GM21515 (cell line): ENCODE data around the gene CDH13.

Source experiments
- ATAC-seq: cut with Tn5 transposase; IDR thresholded peaks from one replicate; pipeline ENCODE4 v1.9.1; 2021; ENCODE audit not compliant: unreplicated experiment

CDH13 gene

DNA sequence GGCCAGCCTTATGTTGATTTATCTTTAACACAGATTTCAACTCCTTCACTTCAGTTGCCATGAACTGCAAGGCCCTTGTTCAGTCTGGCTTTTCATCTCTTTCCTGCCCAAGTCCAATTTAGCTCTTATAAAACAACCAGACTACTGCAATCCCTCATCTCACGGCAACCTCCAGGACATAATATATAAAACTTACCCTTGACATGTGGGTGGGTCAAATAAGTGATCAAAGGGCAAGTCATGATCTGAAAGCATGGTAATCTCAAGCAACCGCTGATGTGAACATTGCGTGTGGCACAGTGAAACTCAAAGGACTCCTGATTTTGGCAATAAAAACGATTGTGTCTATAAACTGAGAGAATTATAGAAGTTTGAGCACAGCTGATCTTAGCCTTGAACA lies 364.6 kb downstream of the CDH13 start:
- no peak for ATAC-seq

DNA sequence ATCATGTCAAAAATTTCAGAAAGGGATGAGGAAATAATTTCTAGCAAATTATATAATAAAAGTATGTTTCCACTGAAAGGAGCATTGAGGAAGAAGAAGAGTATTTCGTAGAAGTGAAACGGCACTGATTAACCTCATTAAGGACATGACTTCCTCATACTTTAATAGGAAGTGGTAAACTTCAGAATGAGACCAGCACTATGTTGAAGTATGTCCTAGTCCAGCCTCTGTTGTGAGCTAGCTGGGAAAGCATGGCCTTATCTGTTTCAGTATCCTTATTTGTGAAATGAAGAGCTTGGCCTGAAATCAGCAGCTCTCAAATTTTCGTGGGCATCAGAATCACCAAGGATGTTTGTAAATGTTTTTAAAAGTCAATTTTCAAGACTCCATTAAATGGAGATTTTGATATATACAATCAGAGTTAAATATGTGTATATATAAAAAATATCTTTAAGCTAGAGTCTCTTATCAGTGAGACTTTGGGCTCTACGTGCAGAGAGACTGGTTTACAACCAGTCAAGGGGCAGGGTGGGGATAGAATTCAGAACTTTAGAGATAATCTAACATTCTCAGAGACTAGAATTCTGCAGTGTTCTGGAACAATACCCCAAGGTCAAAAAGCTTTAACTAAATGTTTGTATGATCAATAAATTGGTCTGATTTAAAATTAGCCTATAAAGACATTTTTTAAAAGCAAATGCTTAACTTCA lies 365.4 kb downstream of the CDH13 start:
- no peak for ATAC-seq

DNA sequence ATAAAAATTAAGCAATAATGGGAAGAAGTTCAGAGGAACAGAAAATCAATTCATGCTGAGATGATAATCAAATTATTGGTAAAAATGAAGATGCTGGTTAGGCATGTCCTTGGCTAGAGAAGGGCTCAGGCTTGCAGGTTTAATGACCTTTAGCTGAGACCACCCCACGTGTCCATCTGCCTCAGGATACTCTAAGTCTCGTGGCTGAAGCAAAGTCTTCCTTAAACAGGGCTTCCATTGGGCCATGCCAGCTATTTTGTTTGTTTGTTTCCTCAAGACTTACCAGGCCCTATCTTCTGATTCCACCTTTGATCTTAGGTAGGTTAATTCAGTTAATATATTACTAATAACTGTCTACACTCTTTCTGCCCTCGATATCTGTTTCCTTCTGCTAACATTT lies 366.0 kb downstream of the CDH13 start:
- no peak for ATAC-seq

DNA sequence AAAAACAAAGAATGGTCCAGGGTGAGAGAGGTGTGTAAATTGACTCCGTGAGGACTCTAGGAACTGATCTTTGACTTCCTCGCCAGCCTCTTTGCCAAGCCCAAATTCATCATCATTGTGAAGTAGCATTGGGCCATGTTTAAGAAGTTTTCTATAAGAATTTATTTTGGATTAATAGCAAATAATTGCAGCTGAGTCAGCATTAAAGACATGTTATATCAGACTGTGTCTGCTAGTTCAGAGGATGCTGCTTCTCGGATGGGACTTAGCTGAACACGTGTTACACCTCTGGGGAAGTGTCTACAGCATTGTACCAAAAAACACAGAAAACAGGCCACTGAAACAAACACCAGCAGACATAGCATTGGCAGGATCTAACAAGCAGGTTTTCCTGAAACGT lies 366.6 kb downstream of the CDH13 start:
- ATAC-seq = no peak

DNA sequence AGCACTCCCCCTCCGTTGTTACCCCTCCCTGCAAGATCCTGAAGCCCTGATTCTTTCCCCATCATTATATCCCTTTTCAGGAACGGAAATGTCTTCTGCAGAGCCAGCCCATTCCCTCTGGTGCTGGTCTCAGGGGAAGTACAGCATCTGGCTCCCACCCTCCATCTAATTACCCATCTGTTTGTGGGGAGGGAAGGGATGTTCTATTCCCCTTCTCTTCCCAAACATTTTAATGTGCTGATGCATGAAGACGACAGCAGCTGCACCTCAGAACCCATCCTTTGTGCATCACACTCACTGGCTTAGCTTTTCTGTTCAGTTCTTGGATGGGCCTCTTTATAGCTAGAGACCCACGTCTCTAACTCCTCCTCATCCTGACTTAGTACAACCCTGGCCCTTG lies 367.2 kb downstream of the CDH13 start:
- no peak for ATAC-seq

DNA sequence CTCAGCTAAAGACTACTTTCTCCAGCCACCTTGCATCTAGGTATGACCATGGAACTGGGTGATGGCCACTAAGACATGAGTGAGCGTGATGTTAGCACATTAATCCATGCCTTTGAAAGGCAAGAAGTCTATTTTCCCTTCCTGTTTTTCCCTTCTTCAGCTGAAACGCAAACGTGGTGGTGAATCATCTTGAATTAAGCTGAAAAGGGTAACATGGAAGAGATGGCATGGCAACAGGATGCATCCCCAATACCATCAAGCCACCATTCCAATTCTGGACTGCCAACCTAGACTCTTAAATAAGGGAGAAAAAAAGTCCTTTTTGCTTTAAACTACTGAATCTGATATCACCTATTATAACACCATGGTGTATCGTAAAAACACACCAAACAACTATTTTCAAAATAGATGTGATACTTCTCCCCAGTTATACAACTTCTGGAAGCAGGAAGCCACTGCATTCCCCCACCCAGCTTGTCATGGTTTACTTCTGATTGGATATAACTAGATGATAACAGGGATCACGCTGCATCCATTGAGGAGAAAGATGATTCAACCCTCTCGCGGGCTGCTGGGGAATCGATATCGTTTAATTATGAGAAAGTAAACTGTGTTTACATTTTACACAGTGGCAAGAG lies 368.6 kb downstream of the CDH13 start:
- ATAC-seq = no peak

DNA sequence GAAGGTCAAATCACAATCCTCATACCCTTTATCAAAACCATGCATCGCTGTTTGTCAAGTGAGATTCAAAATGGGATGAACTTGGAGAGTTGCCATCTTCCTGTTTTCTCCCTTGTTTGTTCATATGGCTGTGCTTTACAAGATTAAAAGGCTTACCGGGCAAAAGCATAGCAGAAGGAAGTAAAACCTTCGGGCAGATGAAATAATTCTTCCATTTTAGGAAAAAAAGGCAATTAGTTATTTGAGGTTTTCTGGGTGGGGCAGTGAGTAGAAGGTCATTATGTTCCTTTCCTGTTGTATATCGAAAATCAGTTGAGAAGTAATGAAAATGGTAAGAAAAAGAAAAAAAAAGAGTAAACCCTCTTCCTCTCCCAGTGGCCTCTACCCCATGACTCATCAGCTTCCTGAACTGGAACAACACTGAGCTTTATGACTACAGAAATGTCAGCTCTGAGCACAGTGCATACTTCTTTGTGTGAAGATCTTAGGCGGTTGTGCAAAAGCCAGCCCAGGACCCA lies 369.2 kb downstream of the CDH13 start:
- ATAC-seq = no peak

DNA sequence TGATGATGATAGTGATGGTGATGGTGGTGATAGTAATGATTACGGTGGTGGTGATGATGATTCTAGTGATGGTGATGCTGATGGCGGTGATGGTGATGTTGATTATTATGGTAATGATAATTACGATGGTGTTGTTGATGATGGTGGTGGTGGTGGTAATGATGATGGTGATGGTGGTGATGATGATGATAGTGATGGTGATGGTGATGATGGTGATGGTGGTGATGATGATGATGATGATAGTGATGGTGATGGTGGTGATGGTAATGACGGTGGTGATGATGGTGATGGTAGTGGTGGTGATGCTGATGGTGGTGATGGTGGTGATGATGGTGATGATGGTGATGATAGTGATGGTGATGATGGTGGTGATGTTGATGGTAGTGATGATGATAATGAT lies 370.0 kb downstream of the CDH13 start:
- ATAC-seq = no peak

DNA sequence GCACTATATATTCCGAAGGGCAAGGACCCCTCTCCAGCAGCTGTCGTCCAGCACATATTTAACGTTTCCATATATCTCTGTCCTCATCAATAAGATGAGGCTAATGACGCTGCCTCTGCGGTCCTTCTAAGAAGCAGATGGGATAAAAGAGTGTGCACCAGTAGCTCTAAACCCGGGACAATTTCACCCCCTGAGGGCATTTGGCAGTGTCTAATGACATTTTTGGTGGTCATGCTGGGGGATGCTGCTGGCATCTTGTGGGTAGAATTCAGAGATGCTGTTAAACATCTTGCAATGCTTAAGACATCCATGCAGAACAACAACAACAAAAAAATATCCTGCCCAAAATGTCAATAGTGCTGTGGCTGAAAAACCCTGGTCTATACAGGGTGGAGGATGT lies 372.9 kb downstream of the CDH13 start:
- ATAC-seq = no peak

DNA sequence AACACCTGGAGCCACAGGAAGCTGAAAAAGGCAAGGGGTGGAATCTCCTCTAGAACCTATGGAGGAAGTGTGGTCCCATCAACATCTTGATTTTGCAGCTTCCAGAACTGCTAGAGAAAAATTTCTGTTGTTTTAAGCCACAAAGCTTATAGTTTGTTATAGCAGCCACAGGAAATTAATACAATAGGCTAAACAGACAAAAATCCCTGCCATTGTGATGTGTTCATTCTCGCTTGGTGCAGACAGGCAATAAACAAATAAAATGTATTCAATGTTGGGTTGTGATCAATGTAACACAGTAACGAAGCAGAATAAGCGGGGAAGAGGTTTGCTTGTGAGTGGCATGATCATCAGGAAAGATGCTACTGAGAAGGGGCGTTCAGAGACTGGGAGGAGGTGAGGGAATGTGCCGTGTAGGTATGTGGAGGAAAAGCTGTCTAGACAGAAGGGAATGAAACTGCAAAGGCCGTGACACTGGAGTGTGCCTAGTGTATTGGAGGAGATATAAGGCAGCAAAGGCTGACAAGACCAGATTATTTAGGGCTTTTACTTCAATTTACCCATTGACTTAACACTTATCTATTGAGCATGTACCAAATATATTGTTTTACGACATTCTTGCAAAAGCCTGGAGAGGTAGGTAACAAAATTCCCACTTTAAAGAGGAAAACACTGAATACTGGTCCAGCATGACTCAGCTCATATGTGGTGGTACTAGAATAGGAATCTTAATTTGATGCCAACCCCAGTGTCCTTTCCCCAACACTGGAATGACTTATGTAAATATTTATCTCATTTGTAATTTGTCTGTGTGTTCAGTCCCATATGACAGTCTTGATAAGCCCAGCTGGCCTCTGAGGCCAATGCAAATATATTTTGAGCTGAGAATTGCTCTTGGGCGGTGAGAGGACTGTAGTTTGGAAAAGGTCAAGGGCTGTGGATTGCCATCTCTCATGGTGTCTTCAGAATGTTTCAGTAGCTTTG lies 375.9 kb downstream of the CDH13 start:
- no peak for ATAC-seq

DNA sequence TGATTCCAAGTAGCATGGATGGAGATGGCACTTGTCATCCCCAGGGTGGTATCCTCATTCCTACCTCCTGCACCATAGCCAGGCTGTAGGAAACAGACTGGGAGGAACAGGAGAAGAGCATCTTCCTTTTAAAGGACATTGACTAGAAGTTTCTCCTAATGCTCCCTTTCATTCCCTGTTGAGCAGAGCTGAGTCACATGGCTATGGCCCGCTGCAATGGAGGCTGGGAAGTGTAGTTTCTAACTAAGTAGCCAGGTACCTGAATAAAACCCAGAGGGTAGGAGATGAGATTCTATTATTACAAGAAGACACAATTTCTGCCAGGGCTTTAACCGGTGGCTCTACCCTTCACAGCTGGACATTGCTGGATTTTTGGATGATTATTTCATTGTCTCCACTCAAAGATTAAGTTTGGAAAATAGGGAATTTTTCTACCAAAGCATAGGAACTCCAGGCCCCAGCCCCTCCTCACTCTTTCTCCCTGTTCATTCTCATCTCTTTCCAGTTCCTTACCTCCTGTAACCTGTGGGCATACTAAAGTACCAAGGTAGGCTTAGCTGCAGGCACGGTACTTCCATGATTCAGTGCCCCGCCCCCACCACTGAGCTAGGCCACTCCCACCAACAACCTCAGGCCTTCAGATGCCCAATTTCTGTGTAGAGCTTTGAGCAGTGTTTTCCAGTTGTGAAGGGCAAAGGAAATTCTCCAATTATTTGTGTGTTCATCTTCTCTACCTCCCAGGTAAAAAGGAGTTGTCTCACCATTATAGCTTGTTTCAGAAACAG lies 378.3 kb downstream of the CDH13 start:
- ATAC-seq = no peak

DNA sequence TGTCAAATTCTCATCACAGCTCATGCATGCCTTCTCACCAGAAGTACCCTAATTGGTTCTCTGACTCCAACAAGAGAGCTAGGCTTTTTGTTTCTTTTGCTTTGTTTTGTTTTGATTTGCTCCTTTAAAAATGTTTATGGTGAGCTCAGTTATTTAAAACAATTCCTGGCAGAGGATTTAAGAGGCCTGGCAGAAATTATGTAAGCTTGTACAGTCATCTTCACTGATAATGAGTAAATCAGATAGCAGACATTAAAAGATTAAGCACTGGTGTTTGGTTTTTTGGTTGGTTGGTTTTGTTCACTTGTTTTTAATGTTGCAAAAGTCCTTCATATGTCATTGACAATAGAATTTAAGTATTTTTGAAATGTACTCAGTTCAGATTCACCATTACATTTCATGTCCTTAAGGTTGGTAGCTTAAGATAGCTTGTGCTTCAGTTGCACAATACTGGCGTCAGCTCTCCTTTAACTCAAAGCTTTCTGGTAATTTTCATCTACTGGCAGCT lies 378.9 kb downstream of the CDH13 start:
- ATAC-seq = no peak

DNA sequence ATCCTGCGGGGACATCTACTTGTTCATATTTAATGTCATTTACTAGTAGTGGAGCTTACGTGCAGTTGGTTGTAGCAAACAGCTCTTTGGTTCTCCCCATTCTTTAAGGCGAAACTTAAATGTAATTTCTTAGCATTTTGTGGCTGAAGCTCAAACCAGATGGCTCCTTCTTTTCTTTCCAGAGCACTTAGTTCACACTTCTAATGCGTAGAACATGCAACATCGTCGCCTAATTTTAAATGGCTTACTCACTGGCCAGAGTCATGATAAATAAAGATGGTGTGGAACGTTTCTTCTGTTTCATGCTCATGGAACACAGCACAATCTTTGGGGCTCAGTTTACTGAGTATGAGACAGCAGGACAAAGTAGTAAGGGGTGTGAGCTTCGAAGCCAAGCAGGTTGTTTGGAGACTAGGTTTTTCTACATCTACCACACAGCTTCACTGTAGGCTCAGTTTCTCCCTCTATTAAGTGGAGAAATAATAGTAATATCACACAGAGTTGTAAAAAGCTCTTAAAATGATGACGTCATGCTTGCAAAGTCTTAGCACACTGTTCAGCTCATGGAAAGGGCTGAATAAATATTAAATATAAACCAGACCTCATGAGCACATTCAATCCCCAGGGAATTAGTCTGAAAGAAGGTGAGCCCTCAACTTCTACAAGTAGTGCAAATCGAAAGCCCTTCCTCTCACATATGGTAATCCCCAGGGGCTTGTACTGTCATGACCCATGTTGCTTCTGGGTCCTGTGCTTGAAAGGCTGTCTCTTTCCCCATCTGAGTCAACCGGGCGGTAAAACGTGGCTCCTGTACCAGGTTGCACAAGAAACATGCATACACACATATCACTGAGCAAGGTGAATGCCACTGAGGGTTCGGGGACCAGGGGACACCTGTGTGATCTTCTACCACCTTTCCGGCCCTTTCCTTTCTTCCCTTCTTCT lies 384.3 kb downstream of the CDH13 start:
- ATAC-seq = no peak

DNA sequence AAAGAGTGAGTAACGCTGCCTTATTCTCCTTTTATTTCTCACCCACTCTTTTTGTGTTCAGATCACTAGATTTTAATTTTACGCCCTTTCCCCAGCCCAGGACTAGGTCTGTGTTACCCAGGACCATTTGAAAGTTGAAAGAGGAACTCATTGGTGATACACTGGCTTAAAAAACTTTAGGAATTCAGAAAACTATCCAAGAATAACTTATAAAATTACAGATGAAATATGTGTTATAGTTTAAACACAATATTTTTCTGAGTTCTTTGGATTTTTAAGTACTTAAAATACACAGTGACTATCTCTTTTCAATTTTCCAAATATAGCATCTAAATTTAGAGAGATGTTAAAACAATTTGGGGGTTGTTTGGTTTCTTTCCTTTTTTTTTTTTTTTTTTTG lies 385.2 kb downstream of the CDH13 start:
- ATAC-seq = no peak

DNA sequence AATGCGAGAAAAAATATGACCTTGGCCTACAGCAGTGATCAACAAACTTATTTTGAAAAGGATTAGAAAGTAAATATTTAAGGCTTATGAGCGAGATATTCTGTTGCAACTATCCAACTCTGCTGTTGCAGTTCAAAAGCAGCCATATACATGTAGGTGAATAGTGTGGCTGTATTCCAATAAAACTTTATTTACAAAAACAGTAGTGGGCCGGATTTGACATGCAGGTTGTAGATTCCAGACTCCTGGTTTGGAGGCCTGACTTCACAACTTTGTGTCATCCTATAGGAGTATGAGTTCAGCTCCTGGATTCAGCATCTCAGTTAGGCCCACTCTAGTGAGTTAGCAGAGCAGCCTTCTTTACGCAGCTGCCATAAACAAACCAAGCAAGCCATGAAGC lies 386.3 kb downstream of the CDH13 start:
- ATAC-seq = no peak

DNA sequence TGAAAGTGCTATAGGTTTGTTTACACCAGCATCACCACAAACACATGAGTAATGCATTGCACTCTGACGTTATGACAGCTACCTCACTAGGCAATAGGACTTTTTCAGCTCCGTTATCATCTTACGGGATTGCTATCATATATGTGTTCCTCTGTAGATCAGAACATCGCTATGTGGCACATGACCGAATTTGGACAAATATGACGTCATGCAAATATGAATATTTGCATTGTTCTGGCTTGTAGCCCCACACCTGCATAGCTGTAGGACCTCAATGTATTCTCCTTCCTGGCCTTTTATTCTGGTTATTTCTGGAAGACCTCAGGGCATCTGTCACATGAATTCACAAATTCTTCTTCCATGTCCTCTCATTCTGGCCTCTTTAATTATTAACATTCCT lies 393.2 kb downstream of the CDH13 start:
- ATAC-seq = no peak

DNA sequence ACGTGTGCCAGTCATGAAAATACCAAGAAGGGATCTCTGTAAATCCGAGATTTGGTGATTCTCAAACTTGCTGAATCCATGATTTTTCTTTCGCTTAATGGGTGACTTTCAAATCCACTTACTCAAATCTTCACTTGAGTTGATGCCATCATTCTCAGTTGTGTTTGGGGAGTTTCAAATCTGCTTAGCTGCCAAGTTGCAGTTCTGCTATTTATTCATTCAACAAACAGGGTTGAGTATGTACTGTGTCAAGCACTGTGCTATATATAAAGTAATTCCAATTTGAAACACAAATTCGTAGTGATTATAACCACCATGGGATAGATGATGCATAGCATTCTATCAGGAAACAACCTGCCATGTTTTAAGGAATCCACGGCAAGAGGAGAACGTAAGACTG lies 394.3 kb downstream of the CDH13 start:
- ATAC-seq = no peak

DNA sequence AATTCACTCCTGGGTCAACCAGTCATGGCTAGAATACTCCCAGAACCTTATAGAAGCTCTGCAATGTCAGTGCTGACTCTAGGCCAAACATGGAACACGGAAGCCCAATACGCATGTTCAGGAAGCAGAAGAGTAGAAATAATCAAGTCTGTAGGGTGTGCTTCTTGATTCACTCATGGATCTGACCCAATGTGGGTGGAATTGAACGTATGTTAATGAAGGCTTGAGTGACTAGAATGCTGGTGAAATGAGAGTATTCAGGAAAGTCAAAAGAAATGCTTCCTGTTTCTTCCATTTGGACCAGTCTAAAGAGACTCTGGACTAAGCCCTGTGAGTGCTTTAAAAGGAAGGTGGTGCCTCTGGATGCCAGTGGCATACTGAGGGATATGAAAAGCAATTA lies 395.0 kb downstream of the CDH13 start:
- ATAC-seq = no peak

DNA sequence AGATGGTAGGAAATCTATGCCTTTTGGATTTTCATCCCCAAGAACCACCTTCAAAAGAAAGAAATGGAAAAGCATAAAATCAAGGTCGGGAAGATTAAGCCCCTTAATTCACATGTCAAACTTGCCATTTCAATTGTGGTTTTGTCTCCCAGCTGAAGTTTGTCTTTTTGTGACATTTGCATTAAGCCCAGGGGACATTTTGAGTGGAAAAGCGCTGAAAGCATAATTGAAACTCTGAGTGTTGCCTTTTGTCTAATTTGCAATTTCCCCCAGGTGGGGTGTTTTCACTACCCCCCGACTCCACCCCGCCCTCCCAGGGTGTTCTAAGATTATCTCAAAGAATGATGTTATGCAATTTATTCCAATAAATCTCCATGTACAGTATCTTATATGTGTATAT lies 396.2 kb downstream of the CDH13 start:
- ATAC-seq = no peak

DNA sequence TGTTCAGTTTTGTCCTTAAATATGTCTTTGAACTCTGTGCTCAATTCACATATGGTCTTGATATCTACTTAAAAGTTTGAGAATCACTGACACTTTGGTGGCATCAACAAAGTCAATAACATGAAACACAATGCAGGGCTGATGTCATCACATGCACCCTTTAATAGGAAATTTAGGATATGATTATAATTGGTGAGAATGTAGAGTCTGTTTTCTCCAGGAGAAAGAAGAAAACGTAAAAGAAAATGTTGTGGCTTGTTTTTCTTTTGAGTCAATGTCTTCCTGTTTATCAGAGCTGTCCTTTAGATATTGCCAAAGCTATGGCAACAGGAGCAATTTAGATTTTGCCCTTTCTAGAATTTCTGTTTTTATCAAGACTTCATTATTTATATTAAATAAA lies 396.9 kb downstream of the CDH13 start:
- no peak for ATAC-seq
